Esophagus squamous epithelium (tissue), 4 donors: ENCODE results near the gene KCNA5.

Source experiments
- CTCF ChIP-seq, 6 experiments: fragments of 450-650 bp in 4 of 6; fragments of 200-600 bp in 2 of 6; sonication (generic) in 2 of 6; IDR thresholded peaks; one replicate each; pipeline ENCODE4 v1.5.1; 2016 to 2019; ENCODE audit warnings: antibody characterized with exemption in 6 of 6, mild to moderate bottlenecking in 4 of 6, moderate library complexity in 4 of 6
- POLR2A ChIP-seq, 4 donors: fragments of 450-650 bp; IDR thresholded peaks; one replicate each; pipeline ENCODE4 v1.6.1; 2017; ENCODE audit warnings: antibody characterized with exemption in 4 of 4, mild to moderate bottlenecking in 4 of 4, moderate library complexity in 3 of 4

DNA sequence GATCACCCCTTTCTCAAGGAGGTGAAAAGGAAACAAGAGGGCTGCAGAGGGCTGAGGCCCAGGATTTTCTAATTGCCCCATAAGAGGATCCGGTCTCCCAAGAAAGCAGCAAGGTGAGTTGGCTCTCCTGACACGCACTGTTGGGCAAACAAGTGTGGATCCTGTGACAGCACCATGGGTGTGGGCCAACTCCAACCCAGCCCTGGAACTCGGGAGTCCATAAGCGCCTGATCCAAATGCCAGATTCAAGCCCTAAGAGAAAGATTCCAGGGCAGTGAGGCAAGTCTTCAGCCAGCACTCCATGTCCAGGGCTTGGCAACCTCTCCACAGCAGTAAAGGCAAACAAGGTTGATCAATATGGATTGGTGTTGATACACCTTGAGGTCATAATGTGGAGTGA lies 33.1 kb downstream of the KCNA5 start:
- TF ChIP-seq CTCF (IDR thresholded peaks at IDR 0.05): no peak
- TF ChIP-seq POLR2A (IDR thresholded peaks at IDR 0.05): no peak
